GM12872 (cell line): ENCODE results near the gene MRPL39.

Experiments
- CTCF ChIP-seq: IDR thresholded peaks from 3 replicates; pipeline ENCODE4 v1.5.1; 2011; ENCODE audit warnings: low read depth, mild to moderate bottlenecking, low read length, moderate library complexity; ENCODE audit not compliant: insufficient read depth

Gene MRPL39

GRCh38 chr21:25640202-25640942 lies 33.1 kb upstream of the MRPL39 start:
- TF ChIP-seq CTCF, result no peak

GRCh38 chr21:25639551-25640201 lies 32.4 kb upstream of the MRPL39 start:
- peak; percentile 46 for TF ChIP-seq CTCF

- no peak for TF ChIP-seq CTCF
Measured at GRCh38 chr21:25638660-25639550, 31.6 kb upstream of the MRPL39 start, which contains the start of gene JAM2. JAM2 (plus strand) TSS chr21:25639258; CDS start chr21:25639822, 564 bp downstream.

GRCh38 chr21:25637851-25638659 lies 30.8 kb upstream of the MRPL39 start:
- TF ChIP-seq CTCF, result no peak

GRCh38 chr21:25636727-25637126 lies 29.4 kb upstream of the MRPL39 start:
- no peak for TF ChIP-seq CTCF

- no peak for TF ChIP-seq CTCF
Measured at GRCh38 chr21:25635310-25635709, 28.0 kb upstream of the MRPL39 start.
